Body of pancreas (tissue), 4 donors: ENCODE measurements around the gene GTF2F2. TPM values are rescaled to one million over a fixed set of nuclear protein-coding genes. Genes with fewer than 3 reads are reported as not detected.

ENCODE experiments used
- ATAC-seq: fragments of 150-250 bp; one replicate; pipeline ENCODE4 v1.9.1; 2016
- DNase-seq, 4 donors: peaks; one replicate each; pipeline ENCODE4 v3.0.0-alpha.2; 2019
- H3K27ac ChIP-seq, 4 donors: fragments of 200-600 bp; sonication (generic); 1 replicate in 3 of 4; 2 replicates in 1 of 4; pipeline versions ENCODE4 v1.5.1 to v1.6.1; 2016 to 2019; ENCODE audit warnings: mild to moderate bottlenecking in 1 of 4, mixed read lengths in 1 of 4, moderate library complexity in 1 of 4
- H3K27me3 ChIP-seq, 2 donors: fragments of 200-600 bp; sonication (generic); one replicate each; pipeline ENCODE4 v1.6.0; 2016; ENCODE audit warnings: mild to moderate bottlenecking in 1 of 2
- H3K36me3 ChIP-seq, 2 donors: fragments of 200-600 bp; sonication (generic); replicated peaks in 1 of 2; 2 replicates each; pipeline ENCODE4 v1.5.1; 2016; ENCODE audit warnings: low read depth in 2 of 2; ENCODE audit not compliant: insufficient read depth in 1 of 2
- H3K4me1 ChIP-seq: fragments of 200-600 bp; sonication (generic); one replicate; pipeline ENCODE4 v1.6.0; 2016
- H3K4me3 ChIP-seq, 2 donors: fragments of 200-600 bp; sonication (generic); 1 replicate in 1 of 2; 2 replicates in 1 of 2; pipeline ENCODE4 v1.5.1; 2016 to 2019
- H3K9me3 ChIP-seq, 3 donors: fragments of 200-600 bp; sonication (generic); 1 replicate in 2 of 3; 2 replicates in 1 of 3; pipeline ENCODE4 v1.5.1; 2016
- CTCF ChIP-seq, 7 experiments: fragments of 450-650 bp in 4 of 7; fragments of 200-600 bp in 3 of 7; sonication (generic) in 3 of 7; IDR thresholded peaks; one replicate each; pipeline ENCODE4 v1.5.1; 2016 to 2019; ENCODE audit warnings: antibody characterized with exemption in 7 of 7
- POLR2A ChIP-seq, 3 donors: fragments of 450-650 bp; IDR thresholded peaks; one replicate each; pipeline ENCODE4 v1.6.1; 2016; ENCODE audit warnings: antibody characterized with exemption in 3 of 3, mild to moderate bottlenecking in 2 of 3
- WGBS, 2 donors: methylation state at CpG; one replicate each; pipeline ENCODE4 v1.1.5; 2017; 5-methylcytosine and 5-hydroxymethylcytosine counted together
- intact Hi-C: fragments of 100-400 bp; cut with DNase I; formaldehyde crosslinking; loops from one replicate; pipeline ENCODE4 v1.15.1; 2023
- total RNA-seq, 2 donors: library from RNA; depleted of rRNA; stranded (reverse); fragments of >200 nt; gene quantifications; one replicate each; pipeline ENCODE4 v1.1.0, GENCODE V29; 2016

GTF2F2 gene
- total RNA-seq, 2 donors from 2014 or later: 5.9 to 9.6 TPM

GRCh38 chr13:45082964-45083363, 37.3 kb upstream of the GTF2F2 start:
- TF ChIP-seq POLR2A (IDR thresholded peaks at IDR 0.05): no peak
- no peak for TF ChIP-seq CTCF (IDR thresholded peaks at IDR 0.05)
- 77 to 81% methylated on average over 6 of the region's 6 CpGs for WGBS, 2 donors
- DNase-seq (no peak), ATAC-seq (no peak)
- Histone ChIP-seq H3K4me1 (no peaks in the 10 kb centered on the region), H3K27me3 (no peaks in the 10 kb centered on the region), H3K36me3 (no peaks in the 10 kb centered on the region), H3K27ac (no peak overlapping the region), H3K4me3 (no peak overlapping the region), H3K9me3 (no peaks in the 10 kb centered on the region)
- intact Hi-C loops: no loop called here

GRCh38 chr13:45084515-45084914, 35.8 kb upstream of the GTF2F2 start:
- H3K9me3 ChIP-seq: no peaks in the 10 kb centered on the region
- H3K4me3 ChIP-seq: no peak overlapping the region
- no peak for TF ChIP-seq CTCF (IDR thresholded peaks at IDR 0.05)
- no peak for TF ChIP-seq POLR2A (IDR thresholded peaks at IDR 0.05)
- intact Hi-C loops: no loop called here
- ATAC-seq: no peak
- no peaks in the 10 kb centered on the region for H3K27me3 ChIP-seq
- H3K36me3 ChIP-seq: no peaks in the 10 kb centered on the region
- no peak overlapping the region for H3K27ac ChIP-seq
- no peaks in the 10 kb centered on the region for H3K4me1 ChIP-seq
- no peak for DNase-seq

- 87 to 88% methylated on average over 3 of the region's 3 CpGs for WGBS, 2 donors
- no peak for DNase-seq
- intact Hi-C loops: no loop called here
Measured at GRCh38 chr13:45086484-45086883, 33.8 kb upstream of the GTF2F2 start.

GRCh38 chr13:45092663-45093062, 27.6 kb upstream of the GTF2F2 start:
- Histone ChIP-seq H3K27ac (no peak overlapping the region), H3K4me1 (no peaks in the 10 kb centered on the region), H3K9me3 (no peaks in the 10 kb centered on the region), H3K36me3 (no peaks in the 10 kb centered on the region), H3K27me3 (no peaks in the 10 kb centered on the region), H3K4me3 (no peak overlapping the region)
- 50 to 71% methylated on average over 2 of the region's 2 CpGs for WGBS, 2 donors
- ATAC-seq (no peak), DNase-seq (no peak)
- intact Hi-C loops: no loop called here
- TF ChIP-seq POLR2A (IDR thresholded peaks at IDR 0.05): no peak
- TF ChIP-seq CTCF (IDR thresholded peaks at IDR 0.05): no peak

More at GRCh38 chr13:45086484-45086883, 33.8 kb upstream of the GTF2F2 start:
- no peak for ATAC-seq
- TF ChIP-seq CTCF (IDR thresholded peaks at IDR 0.05) (no peak), POLR2A (IDR thresholded peaks at IDR 0.05) (no peak)
- Histone ChIP-seq H3K9me3 (no peaks in the 10 kb centered on the region), H3K4me1 (no peaks in the 10 kb centered on the region), H3K27ac (no peak overlapping the region), H3K4me3 (no peak overlapping the region), H3K27me3 (no peaks in the 10 kb centered on the region), H3K36me3 (no peaks in the 10 kb centered on the region)

- WGBS, 2 donors: 78 to 84% methylated on average over 5 of the region's 5 CpGs
- DNase-seq (no peak), ATAC-seq (no peak)
- no peaks in the 10 kb centered on the region for H3K4me1 ChIP-seq
- H3K4me3 ChIP-seq: no peak overlapping the region
- intact Hi-C loops: no loop called here
- H3K27ac ChIP-seq: no peak overlapping the region
- H3K27me3 ChIP-seq: no peaks in the 10 kb centered on the region
- H3K9me3 ChIP-seq: no peaks in the 10 kb centered on the region
- H3K36me3 ChIP-seq: no peaks in the 10 kb centered on the region
- no peak for TF ChIP-seq CTCF (IDR thresholded peaks at IDR 0.05)
- no peak for TF ChIP-seq POLR2A (IDR thresholded peaks at IDR 0.05)
Measured at GRCh38 chr13:45100573-45101262, 19.6 kb upstream of the GTF2F2 start.
